ENCODE measurements around the gene SLC12A8.

DNA sequence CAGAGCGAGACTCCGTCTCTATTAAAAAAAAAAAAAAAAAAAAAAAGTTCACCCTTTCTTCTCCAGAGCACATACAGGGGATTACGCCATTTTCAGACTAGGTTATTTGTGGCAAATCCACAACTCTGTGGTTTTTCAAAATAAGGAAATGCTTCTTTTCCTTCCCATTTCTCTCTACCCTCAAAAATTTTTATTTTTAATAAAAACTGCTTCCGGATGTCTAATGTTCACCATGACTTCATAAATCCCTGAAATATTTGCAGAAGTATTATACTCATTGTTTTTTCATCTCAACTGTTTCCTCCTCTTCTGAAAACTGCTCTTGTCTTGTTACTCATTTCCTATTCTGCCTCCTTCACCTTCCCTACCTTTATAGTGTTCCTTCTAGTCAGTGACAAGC is 45.0 kb upstream of the SLC12A8 start:
- TF ChIP-seq GATA3 (IDR thresholded peaks at IDR 0.05; ENCODE audit: low read depth, low read length): no peak
- no peak for TF ChIP-seq GATA2 (IDR thresholded peaks at IDR 0.05; ENCODE audit: low read depth, low read length)
